Esophagus squamous epithelium (tissue), 4 donors: ENCODE data around the gene BEND7.

Experiments used
- CTCF ChIP-seq, 6 experiments: fragments of 450-650 bp in 4 of 6; fragments of 200-600 bp in 2 of 6; sonication (generic) in 2 of 6; IDR thresholded peaks; one replicate each; pipeline ENCODE4 v1.5.1; 2016 to 2019; ENCODE audit warnings: antibody characterized with exemption in 6 of 6, mild to moderate bottlenecking in 4 of 6, moderate library complexity in 4 of 6
- POLR2A ChIP-seq, 4 donors: fragments of 450-650 bp; IDR thresholded peaks; one replicate each; pipeline ENCODE4 v1.6.1; 2017; ENCODE audit warnings: antibody characterized with exemption in 4 of 4, mild to moderate bottlenecking in 4 of 4, moderate library complexity in 3 of 4

GRCh38 chr10:13425397-13425796, 103.4 kb downstream of the BEND7 start:
- TF ChIP-seq CTCF (IDR thresholded peaks at IDR 0.05) (no peak), POLR2A (IDR thresholded peaks at IDR 0.05) (no peak)
